NCI-H1092 treated with DMSO at 0.1 percent for 48 hours (cell line): ENCODE results near the gene SLC35E2B.
"Not testable (repeated sequence)": the region's sequence is repeated elsewhere in the genome, so short reads cannot be mapped to it uniquely, and the experiment has no call there.

ENCODE experiments used
- DNase-seq: peaks from one replicate; lab custom pipeline; 2025; lab: John Stamatoyannopoulos, UW

The SLC35E2B gene

DNA sequence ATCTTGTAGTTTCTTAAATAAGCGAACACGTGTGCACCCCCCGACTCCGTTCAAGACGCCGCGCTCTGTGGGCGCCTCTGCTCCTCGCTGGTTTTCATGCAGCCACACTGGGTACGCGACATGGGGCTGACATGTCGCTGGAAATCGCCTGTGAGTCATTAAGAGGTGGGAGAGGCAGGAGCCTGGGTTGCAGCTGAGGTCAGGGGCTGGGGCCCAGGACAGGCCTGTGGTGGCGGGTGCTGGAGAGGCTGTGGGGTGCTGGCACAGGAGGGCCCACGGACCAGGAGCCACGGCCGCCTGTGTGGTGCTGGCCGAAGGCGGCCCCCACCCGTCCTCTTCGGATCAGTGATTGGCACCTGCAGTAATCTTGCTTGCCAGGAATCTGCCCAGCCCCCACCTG, 17.8 kb downstream of the SLC35E2B start:
- DNase-seq = not testable (repeated sequence)

DNA sequence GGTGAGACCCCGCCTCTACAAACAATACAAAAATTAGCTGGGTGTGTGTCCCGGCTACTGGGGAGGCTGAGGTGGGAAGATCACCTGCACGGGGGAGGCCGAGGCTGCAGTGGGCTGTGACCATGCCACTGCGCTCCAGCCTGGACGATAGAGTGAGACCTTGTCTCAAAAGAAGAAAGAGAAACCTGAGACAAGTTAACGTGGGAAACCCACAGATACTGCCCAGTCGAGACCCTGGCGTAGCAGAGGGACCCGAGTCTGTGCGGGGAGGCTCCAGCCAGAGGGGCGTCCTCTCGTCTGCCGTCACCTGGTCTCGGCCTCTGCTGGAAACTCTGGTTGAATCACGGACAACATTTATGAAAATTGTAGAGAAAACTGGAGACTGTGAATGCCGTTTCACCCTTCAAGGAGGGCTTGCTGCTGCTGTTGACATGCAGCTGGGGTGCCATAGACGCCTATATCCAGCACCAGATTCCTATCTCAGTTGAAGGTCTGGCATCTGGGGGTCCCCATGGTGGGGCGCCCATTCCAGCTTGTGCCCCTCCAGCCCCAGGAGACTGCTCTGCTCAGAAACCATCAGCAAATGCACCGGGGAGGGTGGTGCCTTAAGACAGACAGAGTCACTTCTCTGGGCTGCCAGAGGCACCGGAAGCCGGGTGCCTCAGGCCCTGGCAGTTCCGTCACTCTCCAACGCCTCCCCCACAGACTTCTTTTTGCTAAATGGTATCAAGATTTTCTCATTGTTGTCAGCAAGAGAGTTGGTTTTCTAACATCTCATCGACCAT, 20.2 kb downstream of the SLC35E2B start:
- no peak for DNase-seq

DNA sequence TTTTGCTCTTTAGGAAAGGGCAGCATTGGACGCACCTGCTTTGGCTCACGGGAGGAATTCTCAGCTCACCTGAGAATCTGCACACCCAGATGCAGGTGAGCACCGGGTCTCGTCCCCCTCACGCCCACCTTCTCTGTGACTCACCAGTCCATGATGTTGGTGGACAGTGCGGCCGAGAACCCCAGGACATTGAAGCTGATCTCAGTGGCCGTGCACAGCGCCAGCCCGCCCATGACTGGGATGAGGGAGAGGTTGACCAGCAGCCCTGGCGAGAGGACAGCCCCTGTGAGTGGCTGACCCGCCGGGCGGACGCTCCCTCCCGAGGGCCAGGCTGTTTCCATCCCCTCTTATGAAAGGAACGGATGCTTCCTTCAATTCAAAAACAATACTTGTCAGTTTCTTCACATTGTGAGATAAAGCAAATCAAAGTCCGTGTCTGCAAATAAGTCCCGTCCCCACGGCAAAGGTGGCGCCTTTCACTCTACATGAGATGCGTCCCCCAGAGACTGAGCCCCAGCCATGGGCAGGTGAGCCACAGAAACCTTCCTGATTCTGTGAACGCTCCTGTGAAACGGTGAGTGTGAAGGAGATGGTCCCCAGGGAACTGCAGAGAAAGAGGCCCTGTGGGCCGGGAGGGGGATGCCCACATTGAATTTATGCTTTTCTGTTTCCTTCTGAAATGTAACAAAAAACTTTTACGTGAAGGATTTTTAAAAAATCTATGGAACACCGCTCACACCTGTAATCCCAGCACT, 21.1 kb downstream of the SLC35E2B start:
- DNase-seq = no peak

DNA sequence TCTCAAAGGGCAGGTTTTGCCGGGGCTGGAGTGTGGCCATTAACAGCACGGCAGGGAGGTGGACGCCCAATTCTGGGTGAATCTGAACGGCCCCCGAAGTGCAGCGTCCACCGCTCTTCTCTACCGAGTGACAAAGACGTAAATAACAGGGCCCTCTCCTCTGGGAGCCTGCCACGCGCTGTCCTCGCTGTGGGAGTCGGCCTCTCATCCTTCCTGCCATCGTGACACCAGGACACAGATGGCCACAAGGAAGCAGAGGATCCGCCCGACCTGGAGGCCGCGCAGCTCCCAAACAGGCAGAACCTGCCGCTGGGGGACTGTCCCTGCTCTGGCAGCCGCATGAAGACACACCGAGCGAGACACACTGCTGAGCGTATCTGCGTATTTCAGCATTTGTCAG, 21.7 kb downstream of the SLC35E2B start:
- DNase-seq = no peak

DNA sequence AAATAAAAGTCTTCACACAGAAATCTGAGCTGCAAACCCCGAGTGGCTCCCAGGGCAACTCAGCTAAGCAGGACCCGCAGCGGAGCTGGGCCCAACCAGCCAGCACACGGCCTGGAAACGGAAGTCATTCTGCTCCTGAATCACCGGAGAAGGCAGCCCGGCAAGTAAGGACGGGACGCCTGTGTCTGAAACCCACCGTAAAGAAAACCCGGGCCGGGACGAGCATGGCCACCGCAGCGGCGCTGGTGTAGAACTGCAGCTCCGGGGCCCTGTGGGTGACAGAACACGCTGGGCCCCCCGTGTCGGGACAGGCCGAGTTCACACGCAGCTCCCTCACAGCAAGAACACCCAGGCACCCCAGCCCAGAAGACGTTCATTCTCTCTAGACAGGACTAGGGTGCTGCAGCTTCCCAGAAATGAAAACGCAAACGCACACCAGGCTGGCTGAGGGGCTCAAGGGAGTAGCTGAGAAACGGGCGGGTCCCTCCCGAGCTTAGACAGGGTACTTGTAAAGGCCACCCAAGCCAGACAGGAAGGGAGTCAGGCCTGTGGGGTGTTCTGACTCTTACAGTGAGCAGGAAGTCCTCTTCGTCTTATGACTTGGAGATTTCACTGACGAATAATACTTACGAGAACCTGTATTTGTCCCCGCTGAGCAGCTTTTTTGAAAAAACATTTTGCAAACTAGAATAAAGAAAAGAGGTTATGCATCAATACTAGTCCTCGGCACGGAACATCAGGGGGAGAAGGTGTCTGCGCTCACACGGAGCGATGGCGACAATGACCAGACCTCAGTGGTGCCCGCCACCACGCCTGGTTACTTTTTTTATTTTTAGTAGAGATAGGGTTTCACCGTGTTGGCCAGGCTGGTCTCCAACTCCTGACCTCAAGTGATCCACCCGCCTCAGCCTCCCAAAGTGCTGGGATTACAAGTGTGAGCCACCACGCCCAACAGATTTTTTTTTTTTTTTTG, 22.8 kb downstream of the SLC35E2B start:
- no peak for DNase-seq

DNA sequence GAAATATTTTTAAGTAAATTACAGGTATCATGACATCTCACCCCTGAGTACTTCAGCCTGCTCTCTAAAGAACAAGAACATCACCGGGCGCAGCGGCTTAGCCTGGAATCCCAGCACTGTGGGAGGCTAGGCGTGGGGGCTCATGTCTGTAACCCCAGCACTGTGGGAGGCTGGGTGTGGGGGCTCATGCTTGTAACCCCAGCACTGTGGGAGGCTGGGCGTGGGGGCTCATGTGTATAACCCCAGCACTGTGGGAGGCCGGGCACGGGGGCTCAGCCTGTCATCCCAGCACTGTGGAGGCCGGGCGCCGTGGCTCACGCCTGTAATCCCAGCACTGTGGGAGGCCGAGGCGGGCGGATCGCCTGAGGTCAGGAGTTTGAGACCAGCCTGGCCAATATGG, 26.1 kb downstream of the SLC35E2B start:
- DNase-seq = no peak

DNA sequence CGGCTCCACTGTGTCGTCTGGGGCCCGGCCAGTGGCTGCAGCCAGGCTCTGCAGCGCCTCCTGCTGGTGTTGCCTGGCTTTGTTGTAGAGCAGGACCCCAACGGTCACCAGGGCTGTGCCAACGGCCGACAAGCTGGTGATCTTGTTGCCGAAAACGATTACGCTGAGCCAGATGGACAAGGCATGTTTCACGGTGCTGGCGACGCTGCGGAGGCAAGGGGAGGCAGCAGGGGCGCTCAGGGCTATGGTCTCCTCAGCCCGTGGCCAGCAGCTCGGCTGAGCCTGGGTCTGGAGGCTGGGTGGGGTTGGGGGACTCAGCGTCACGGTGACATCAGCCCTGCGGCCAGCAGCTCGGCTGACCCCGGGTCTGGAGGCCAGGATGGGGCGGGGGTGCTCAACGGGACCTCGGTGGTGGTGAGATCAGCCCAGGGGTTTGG, 26.8 kb downstream of the SLC35E2B start:
- DNase-seq = no peak

DNA sequence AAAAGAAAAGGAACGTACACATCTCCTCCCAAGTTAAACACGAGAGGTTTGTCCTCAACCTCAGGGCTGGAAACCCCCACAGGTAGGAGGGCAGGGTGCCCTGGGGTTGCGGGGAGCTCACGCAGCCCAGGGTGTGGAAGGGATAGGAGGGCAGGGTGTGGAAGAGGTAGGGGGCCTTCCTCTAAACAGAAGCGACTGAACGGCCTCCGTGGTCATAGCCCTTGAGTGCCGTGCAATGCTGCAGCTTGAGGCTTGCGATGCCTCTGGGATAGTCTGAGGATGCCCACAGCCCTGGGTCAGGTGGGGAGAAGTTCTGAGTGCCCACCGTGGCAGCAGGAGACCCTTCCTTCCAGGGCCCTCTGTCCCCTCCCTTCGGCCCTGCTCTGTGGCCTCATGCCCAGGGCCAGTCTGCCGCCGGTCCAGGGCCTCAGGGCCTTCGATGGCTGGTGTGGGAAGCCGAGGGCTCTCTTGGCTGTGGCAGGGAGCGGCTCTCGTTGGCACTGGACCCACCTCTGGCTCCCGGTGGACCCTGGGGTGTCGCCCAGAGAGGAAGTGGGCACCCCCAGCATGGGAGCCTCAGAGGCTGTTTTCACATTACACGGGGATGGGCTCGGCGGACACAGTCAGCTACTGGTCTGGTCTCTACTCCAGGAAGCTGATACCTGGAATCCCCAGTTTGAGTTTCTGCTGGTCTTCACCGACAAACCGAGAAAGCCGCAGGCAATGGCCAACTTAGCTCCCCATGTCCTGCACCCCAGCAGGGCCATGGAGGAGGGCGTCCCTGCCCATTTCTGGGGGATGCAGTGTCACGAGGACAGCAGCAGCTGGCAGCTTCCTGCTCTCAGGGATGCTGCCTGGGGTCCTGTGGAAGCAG, 27.4 kb downstream of the SLC35E2B start:
- no peak for DNase-seq

DNA sequence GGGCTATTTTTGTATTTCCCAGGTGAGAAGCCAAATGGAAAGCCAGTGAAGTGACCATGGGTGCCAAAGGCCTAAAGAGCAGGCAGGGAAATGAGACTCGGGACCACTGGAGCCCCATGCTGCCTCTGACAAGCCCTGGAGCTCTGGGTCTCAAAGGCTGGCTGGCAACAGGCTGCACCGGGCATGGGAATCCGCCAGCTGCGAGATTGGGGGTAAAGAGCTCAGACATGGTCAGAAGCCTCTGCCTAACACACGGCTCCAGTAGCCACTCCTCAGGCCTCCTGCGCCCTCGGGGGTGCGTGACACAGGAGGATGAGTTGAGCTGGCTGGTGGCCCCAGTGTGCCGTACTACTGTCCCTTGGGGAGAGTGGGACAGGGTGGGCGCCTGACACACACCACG, 28.3 kb downstream of the SLC35E2B start:
- not testable (repeated sequence) for DNase-seq

DNA sequence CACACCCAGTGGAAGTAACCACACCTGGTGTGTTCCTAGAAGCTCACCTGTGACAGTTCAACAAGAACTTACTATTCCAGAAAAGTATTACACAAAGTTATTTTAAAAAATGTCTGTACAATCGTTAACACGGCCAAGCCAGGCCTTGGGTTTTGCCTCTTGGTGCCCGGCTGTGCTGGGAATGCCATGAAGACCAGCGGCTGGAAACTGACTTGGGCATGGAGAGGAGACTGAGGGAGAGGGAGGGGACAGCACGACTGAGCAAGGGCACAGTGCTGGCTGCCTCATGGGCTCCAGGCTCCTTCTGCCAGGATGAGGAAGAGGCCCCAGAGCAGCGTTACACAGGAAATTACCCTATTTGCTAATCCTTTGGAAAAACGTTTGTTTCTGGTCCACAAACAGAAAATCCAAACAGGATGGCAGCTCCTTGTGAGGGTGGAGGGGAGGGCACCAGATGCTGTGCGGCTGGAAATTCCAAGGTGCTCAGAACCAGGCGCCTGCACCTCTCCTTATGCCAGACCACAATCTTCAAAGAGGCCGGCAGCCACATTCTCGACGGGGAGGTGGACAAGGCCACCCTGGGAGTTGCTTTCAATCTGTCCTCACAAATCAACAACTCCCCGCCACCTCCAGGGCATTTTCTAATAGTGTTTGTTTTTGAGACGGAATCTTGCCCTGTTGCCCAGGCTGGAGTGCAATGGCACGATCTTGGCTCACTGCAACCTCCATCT, 29.6 kb downstream of the SLC35E2B start:
- DNase-seq = not testable (repeated sequence)

DNA sequence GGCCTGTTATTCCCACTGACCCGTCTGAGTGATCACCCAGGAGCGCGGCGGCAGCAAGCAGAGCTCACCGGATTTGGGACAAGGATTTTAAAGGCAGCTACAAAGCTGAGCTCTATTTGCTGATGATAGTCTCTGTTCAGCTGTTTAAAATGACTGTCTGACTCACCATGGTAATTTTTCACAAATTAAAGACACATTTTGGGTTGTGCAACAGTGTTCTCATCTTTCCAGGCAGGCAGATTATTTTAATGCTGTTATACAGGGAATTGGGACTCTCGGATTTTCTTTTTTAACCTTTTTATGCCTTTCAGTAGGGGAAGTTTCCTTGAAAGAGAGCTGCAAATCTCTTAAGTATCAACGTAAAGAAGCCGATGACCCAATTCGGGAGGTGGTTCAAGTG, 30.2 kb downstream of the SLC35E2B start:
- DNase-seq = not testable (repeated sequence)

DNA sequence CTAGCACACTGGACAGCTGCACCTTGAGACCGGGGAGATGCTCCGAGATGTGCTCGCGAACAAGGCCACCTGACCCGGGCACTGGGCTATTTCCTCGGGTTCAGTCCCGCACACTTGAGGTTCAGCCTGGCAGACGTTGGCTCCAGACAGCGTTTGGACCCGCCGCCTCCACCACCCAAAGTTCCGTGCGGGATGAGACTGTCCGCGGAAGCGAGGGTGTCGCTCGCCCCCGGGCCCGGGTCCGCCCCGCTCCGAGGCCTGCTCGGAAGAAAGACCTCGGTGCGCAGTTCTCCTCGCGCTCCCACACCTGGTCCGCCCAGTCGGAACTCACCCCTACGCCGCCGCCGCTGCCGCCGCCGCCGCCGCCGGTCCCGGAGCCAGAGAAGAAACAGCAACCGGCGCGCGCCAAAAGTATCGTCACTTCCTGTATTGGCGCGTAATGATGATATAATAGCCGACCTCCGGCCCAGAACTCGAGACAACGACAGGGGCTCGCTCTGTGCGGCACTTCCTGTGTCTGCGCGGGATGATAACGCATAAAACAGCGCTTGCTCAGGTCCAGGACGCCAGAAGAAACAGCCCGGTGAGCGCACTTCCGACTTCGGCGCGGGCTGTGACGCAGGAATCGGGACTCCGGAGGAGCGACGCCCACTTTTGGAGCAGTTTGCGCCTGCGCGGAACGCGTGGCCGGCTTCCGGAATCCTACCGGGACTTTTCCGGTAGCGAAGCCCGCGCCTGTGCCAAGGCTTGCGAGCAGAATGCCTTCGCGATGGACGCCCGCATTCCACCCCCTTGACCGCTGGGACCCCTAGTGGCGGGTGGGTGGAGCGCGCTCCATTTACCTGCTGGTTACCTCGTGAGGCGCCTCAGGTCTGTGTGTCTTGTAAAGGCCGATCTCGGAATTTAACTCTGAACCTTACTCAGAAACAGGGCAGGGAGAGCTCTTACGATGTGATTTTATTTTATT, 33.7 kb downstream of the SLC35E2B start, which contains the start of gene CDK11B:
Gene CDK11B, minus strand, starts transcription at position 422 of the 967 bp plus-strand sequence. CDS start 1,519 bp downstream, outside the sequence.
- peak; percentile 65 for DNase-seq

DNA sequence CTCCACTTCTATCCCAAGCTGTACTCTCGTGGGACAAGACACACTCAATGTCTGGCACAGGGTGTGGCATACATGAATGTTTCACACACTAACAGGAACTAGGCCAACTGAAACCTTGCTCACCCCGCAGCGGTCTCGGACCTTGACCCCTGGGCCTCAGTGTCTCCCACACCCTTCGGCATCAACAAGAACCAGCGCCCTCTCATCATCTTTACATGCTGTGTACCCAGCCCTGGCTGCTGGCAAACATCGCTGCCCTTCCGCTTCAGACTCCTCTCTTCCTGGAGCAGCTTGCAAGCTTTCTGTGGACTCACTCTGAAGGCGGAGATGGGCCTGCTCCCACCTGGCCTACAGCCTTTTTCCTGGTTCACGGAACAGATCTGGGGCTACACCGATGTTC, 44.3 kb downstream of the SLC35E2B start:
- not testable (repeated sequence) for DNase-seq

DNA sequence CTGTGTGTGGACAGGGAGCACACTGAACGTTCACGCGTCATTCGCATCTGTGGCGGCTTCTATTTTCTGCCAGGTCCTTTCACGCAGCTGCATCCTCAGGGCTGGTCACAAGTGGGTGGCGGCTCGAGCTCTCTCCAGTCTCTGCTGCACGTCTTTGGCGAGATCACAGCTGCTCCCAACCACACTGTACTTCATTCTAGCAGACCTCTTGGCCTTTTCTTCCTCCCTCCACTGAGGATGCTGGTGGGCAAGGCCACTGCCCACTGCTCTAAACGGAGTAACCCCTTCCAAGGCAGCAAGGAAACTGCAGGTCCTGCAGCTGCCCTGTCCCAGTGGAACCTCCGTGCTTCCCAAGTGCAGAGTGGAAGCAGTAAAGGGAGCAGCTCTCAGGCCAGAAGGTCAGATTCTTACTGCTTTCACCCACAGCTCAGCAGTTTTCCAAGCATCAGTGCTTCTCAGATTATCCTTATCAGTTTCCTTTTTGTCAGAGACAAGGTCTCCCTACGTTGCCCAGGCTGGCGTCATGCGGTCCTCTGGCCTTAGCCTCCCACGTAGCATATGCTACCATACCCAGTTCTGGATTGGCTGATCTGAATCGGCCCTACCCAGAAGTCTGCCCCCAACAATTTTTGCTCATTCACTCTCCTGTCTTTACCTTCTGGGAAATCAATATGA, 44.9 kb downstream of the SLC35E2B start:
- not testable (repeated sequence) for DNase-seq

DNA sequence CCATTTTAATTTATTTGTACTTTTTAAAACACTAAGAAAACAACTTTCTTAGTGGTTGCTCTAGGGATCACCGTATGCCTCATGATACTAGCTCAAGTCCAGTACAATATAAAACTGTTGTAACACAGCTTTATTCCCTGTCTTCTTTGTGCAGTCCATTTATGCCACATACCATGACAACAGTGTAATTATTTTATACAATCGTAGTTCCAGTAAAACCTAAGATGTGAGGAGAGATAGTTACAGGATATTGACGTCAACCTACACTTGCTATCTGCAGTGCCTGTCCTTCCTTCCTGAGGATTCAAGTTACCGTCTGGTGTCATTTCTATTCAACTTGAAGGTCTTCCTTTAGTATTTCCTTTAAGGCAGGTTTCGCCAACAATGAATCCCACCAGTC, 46.3 kb downstream of the SLC35E2B start:
- DNase-seq = not testable (repeated sequence)

DNA sequence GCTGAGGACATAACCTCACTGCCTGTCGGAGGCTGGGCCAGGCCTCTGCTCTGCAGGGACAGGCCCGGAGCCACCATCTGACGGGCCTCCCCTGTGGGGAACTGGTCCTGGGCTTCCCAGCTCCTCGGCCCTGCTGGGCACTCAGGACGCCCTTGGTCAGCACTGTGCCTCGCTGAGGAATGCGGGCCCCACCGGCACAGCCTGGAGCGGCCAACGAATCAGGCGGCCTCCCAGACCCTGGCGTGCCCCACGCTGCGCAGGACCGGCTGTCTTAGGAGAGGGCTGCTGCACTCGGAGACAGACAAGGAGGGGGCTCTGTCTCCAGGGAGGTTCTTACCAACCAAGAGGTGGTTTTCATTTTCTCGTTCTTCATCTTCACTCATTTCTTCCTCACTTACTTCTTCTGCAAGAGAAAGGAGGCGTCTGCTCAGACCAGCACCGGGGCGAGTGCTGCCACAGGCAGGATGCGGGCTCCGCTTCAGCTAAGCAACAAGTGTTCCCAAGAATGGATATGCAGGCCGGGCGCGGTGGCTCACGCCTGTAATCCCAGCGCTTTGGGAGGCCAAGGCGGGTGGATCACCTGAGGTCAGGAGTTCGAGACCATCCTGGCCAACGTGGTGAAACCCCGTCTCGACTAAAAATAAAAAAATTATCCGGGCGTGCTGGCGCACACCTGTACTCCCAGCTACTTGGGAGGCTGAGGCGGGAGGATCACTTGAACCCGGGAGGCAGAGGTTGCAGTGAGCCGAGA, 51.7 kb downstream of the SLC35E2B start:
- not testable (repeated sequence) for DNase-seq

DNA sequence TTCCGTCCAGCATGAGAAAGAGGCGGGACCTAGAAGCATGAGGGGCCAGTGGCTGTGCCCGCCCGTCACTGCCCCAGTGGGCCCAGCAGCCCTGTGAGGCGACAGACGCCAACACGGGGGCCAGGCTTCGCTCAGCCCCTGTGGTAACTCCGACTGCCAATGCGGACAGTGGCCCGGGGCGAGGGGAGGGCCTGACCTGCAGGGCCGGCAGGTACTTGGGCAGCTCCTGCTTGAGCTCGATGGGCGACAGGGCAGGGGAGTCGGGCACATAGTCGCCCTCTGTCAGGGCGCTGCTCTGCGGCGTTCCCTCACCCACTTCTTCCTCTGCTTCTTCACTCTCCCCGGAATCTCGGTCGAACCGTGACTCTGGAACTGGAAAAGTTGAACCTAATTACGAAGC, 52.5 kb downstream of the SLC35E2B start:
- DNase-seq = not testable (repeated sequence)

DNA sequence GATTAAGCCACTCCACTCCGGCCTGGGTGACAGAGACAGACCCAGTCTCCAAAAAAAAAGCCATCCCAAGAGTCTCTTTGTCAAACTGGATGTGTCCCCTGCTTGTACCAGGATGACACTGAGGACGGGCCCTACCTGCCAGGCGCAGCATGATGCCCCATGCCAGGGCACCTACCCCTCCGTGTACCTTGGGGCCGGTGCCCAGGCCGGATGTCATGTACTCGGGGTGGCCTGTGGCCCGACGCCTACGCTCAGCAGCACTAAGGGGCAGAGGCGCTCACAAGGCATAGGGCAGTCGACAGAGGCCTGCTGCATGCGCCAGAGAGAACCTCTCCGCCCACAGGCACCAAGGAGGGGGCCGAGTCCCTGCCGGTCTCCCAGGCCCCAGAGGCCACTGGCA, 53.2 kb downstream of the SLC35E2B start:
- DNase-seq = not testable (repeated sequence)
